H9 (cell line): ENCODE measurements around the gene OTOS. TPM values are rescaled to one million over a fixed set of nuclear protein-coding genes. Genes with fewer than 3 reads are reported as not detected.

Experiments used
- DNase-seq: peaks from one replicate; pipeline ENCODE4 v3.0.0-alpha.2; 2017
- H2AFZ ChIP-seq: one replicate; pipeline ENCODE4 v1.6.1; 2013; ENCODE audit warnings: mild to moderate bottlenecking, low read length, control low read depth, moderate library complexity
- H2AK5ac ChIP-seq: 2 replicates; pipeline ENCODE4 v1.6.1; 2013; ENCODE audit warnings: low read length, control low read depth, mixed read lengths; ENCODE audit not compliant: insufficient read length
- H2BK120ac ChIP-seq: one replicate; pipeline ENCODE4 v1.6.1; 2013; ENCODE audit warnings: low read depth, mild to moderate bottlenecking, low read length, control low read depth, inconsistent platforms; ENCODE audit not compliant: poor library complexity, severe bottlenecking
- H2BK12ac ChIP-seq: 2 replicates; pipeline ENCODE4 v1.6.1; 2013; ENCODE audit warnings: low read length, control low read depth, mixed read lengths, low read depth; ENCODE audit not compliant: insufficient read length
- H2BK15ac ChIP-seq: 2 replicates; pipeline ENCODE4 v1.6.1; 2013; ENCODE audit warnings: low read depth, low read length, control low read depth
- H2BK20ac ChIP-seq: one replicate; pipeline ENCODE4 v1.6.1; 2013; ENCODE audit warnings: low read depth, mild to moderate bottlenecking, low read length, control low read depth, inconsistent platforms; ENCODE audit not compliant: poor library complexity, severe bottlenecking
- H2BK5ac ChIP-seq: 2 replicates; pipeline ENCODE4 v1.6.1; 2013; ENCODE audit warnings: low read length, control low read depth, mixed read lengths; ENCODE audit not compliant: insufficient read length
- H3K14ac ChIP-seq: 2 replicates; pipeline ENCODE4 v1.6.1; 2013; ENCODE audit warnings: low read length, control low read depth; ENCODE audit not compliant: insufficient read depth
- H3K18ac ChIP-seq: 2 replicates; pipeline ENCODE4 v1.6.1; 2013; ENCODE audit warnings: low read depth, mild to moderate bottlenecking, mixed read lengths, low read length, control low read depth; ENCODE audit not compliant: insufficient read length
- H3K23ac ChIP-seq: 2 replicates; pipeline ENCODE4 v1.6.1; 2013; ENCODE audit warnings: low read length, control low read depth, mixed read lengths, low read depth; ENCODE audit not compliant: insufficient read length
- H3K23me2 ChIP-seq: 2 replicates; pipeline ENCODE4 v1.6.1; 2013; ENCODE audit warnings: low read depth, mild to moderate bottlenecking, mixed read lengths, low read length, control low read depth; ENCODE audit not compliant: insufficient read length, poor library complexity, severe bottlenecking
- H3K27ac ChIP-seq: 2 replicates; pipeline ENCODE4 v1.5.1; 2013; ENCODE audit warnings: low read length, control low read depth, mixed read lengths, low read depth; ENCODE audit not compliant: insufficient read length
- H3K27me3 ChIP-seq: 2 replicates; pipeline ENCODE4 v1.6.1; 2013; ENCODE audit warnings: low read length, control low read depth, inconsistent platforms; ENCODE audit not compliant: insufficient read depth
- H3K4ac ChIP-seq: 2 replicates; pipeline ENCODE4 v1.6.1; 2013; ENCODE audit warnings: low read depth, mild to moderate bottlenecking, control low read depth, inconsistent platforms, low read length, moderate library complexity
- H3K4me1 ChIP-seq: 2 replicates; pipeline ENCODE4 v1.6.1; 2013; ENCODE audit warnings: low read length, control low read depth, inconsistent platforms; ENCODE audit not compliant: insufficient read depth
- H3K4me2 ChIP-seq: 2 replicates; pipeline ENCODE4 v1.6.1; 2013; ENCODE audit warnings: low read length, control low read depth, mixed read lengths; ENCODE audit not compliant: insufficient read length, insufficient read depth
- H3K56ac ChIP-seq: 2 replicates; pipeline ENCODE4 v1.6.1; 2013; ENCODE audit warnings: low read depth, mild to moderate bottlenecking, mixed read lengths, low read length, control low read depth; ENCODE audit not compliant: insufficient read length
- H3K79me1 ChIP-seq: 2 replicates; pipeline ENCODE4 v1.6.1; 2013; ENCODE audit warnings: low read depth, mild to moderate bottlenecking, moderate library complexity, low read length, control low read depth, inconsistent platforms; ENCODE audit not compliant: insufficient read depth, poor library complexity, severe bottlenecking
- H3K79me2 ChIP-seq: 2 replicates; pipeline ENCODE4 v1.6.1; 2013; ENCODE audit warnings: low read length, control low read depth, inconsistent platforms; ENCODE audit not compliant: insufficient read depth
- H3K9ac ChIP-seq: 2 replicates; pipeline ENCODE4 v1.6.1; 2013; ENCODE audit warnings: low read length, control low read depth, mixed read lengths; ENCODE audit not compliant: insufficient read length; ENCODE audit errors: extremely low read depth
- H3K9me3 ChIP-seq: one replicate; pipeline ENCODE4 v1.6.1; 2013; ENCODE audit warnings: low read depth, low read length, inconsistent platforms; ENCODE audit not compliant: control insufficient read depth
- H3T11ph ChIP-seq: one replicate; pipeline ENCODE4 v1.6.1; 2013; ENCODE audit warnings: mild to moderate bottlenecking, low read length, control low read depth, inconsistent platforms
- H4K20me1 ChIP-seq: one replicate; pipeline ENCODE4 v1.6.1; 2013; ENCODE audit not compliant: control insufficient read depth, insufficient read length, insufficient read depth
- H4K5ac ChIP-seq: 2 replicates; pipeline ENCODE4 v1.6.1; 2013; ENCODE audit warnings: low read depth, mild to moderate bottlenecking, mixed read lengths, low read length, control low read depth; ENCODE audit not compliant: insufficient read length
- H4K8ac ChIP-seq: replicated peaks from 2 replicates; pipeline ENCODE4 v1.6.1; 2013; ENCODE audit warnings: low read length, control low read depth, mixed read lengths, low read depth; ENCODE audit not compliant: insufficient read length
- H4K91ac ChIP-seq: 2 replicates; pipeline ENCODE4 v1.6.1; 2013; ENCODE audit warnings: low read depth, mild to moderate bottlenecking, moderate library complexity, mixed read lengths, low read length, control low read depth; ENCODE audit not compliant: insufficient read length
- H3K27ac Mint-ChIP-seq, 3 experiments: 2 replicates in 2 of 3; 3 replicates in 1 of 3; pipeline ENCODE4 v1.8.0; 2020 to 2021; ENCODE audit warnings: mixed read lengths in 3 of 3, mild to moderate bottlenecking in 1 of 3, moderate library complexity in 1 of 3
- H3K27me3 Mint-ChIP-seq: 2 replicates; pipeline ENCODE4 v1.8.0; 2021; ENCODE audit warnings: low read depth, mild to moderate bottlenecking, moderate library complexity, mixed read lengths
- H3K36me3 Mint-ChIP-seq, 3 experiments: 2 replicates in 2 of 3; 3 replicates in 1 of 3; pipeline ENCODE4 v1.8.0; 2020 to 2021; ENCODE audit warnings: low read depth in 3 of 3, mixed read lengths in 3 of 3; ENCODE audit not compliant: insufficient read depth in 1 of 3
- H3K4me1 Mint-ChIP-seq, 2 experiments: 2 replicates each; pipeline ENCODE4 v1.8.0; 2020; ENCODE audit warnings: mixed read lengths in 2 of 2
- H3K4me3 Mint-ChIP-seq, 2 experiments: 2 replicates in 1 of 2; 3 replicates in 1 of 2; pipeline ENCODE4 v1.8.0; 2020 to 2021; ENCODE audit warnings: mild to moderate bottlenecking in 2 of 2, mixed read lengths in 2 of 2, moderate library complexity in 1 of 2
- H3K9me3 Mint-ChIP-seq, 2 experiments: 2 replicates in 1 of 2; 3 replicates in 1 of 2; pipeline ENCODE4 v1.8.0; 2020; ENCODE audit warnings: mild to moderate bottlenecking in 2 of 2, mixed read lengths in 2 of 2, moderate library complexity in 1 of 2
- WGBS: extraction: QIAGEN DNeasy Blood & Tissue Kit; methylation state at CpG from one replicate; pipeline ENCODE4 v1.1.7; 2013; ENCODE audit warnings: missing lambda C conversion rate, low lambda C conversion rate, mixed read lengths; ENCODE audit not compliant: insufficient read length; ENCODE audit errors: extremely low coverage; 5-methylcytosine and 5-hydroxymethylcytosine counted together
- total RNA-seq: library from RNA; stranded (reverse); gene quantifications from 2 replicates; pipeline ENCODE4 v1.2.1, GENCODE V29; 2021
- TF ChIP-seq, protein P1 (sequence below): fragments of 200-600 bp; sonication (generic); conservative IDR thresholded peaks from 3 replicates; pipeline ENCODE4 v1.8.0; 2021; ENCODE audit warnings: antibody characterized with exemption, mild to moderate bottlenecking

Gene OTOS
- total RNA-seq, 1 experiment from 2014 or later: not detected

DNA sequence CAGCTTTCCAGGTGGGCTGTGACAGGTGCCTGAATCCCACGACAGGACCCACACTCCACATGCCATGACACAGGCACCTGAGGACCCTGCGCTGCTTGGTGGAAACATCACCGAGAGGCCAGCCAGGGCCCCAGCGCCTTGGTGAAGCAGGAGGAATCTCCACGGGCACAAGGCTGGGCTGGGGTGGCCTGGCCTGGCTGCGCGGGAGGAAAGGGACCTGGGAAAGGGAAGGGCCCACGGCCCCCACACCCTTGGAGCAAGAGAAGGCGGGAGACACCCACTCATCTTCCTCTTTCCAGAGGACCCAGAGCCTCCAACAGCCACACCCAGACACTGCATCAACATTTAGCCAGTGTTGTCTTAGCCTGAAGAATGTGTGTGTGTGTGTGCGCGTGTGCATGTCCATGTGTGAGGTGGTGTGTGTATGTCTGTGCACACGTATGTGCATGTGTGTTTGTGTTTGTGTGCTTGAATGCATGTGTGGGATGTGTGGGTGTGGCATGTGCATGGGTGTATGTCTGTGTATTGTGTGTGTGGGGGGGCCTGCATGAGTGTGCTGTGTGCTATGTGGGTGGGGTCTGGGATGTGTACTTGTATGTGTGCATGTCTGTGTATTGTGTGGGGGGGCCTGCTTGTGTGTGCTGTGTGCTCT lies 6.3 kb upstream of the OTOS start:
- Histone ChIP-seq H3K27me3 (no peaks in the 10 kb centered on the region), H3T11ph (no peak overlapping the region), H4K20me1 (no peaks in the 10 kb centered on the region), H3K27ac (no peak overlapping the region), H3K79me1 (no peaks in the 10 kb centered on the region), H3K4ac (no peak overlapping the region), H2AFZ (no peak overlapping the region), H2BK5ac (no peak overlapping the region), H3K4me2 (no peak overlapping the region), H2BK120ac (no peak overlapping the region), H3K18ac (no peak overlapping the region), H4K5ac (no peak overlapping the region), H3K9ac (no peak overlapping the region), H3K4me1 (no peaks in the 10 kb centered on the region), H2AK5ac (no peak overlapping the region), H3K79me2 (no peaks in the 10 kb centered on the region), H3K23me2 (no peaks in the 10 kb centered on the region), H2BK12ac (no peak overlapping the region), H3K56ac (no peak overlapping the region), H3K23ac (no peak overlapping the region), H2BK15ac (no peak overlapping the region), H4K91ac (no peak overlapping the region), H3K14ac (no peak overlapping the region), H4K8ac (no peak overlapping the region), H2BK20ac (no peak overlapping the region), H3K9me3 (no peaks in the 10 kb centered on the region)
- Mint-ChIP-seq H3K27ac (no peak overlapping the region; a peak in 2 of 7 replicates), H3K9me3 (peaks cover 8 to 11% of the 10 kb centered on the region in 2 experiments; a peak in 4 of 5 replicates), H3K4me1 (no peaks in the 10 kb centered on the region; a peak in 2 of 4 replicates), H3K4me3 (no peak overlapping the region; a peak in 2 of 5 replicates), H3K27me3 (peaks cover 18% of the 10 kb centered on the region), H3K36me3 (peaks cover 0 to 4% (median 0%) of the 10 kb centered on the region in 3 experiments; a peak in 2 of 7 replicates)
- no peak for DNase-seq
- TF ChIP-seq, protein P1, sequence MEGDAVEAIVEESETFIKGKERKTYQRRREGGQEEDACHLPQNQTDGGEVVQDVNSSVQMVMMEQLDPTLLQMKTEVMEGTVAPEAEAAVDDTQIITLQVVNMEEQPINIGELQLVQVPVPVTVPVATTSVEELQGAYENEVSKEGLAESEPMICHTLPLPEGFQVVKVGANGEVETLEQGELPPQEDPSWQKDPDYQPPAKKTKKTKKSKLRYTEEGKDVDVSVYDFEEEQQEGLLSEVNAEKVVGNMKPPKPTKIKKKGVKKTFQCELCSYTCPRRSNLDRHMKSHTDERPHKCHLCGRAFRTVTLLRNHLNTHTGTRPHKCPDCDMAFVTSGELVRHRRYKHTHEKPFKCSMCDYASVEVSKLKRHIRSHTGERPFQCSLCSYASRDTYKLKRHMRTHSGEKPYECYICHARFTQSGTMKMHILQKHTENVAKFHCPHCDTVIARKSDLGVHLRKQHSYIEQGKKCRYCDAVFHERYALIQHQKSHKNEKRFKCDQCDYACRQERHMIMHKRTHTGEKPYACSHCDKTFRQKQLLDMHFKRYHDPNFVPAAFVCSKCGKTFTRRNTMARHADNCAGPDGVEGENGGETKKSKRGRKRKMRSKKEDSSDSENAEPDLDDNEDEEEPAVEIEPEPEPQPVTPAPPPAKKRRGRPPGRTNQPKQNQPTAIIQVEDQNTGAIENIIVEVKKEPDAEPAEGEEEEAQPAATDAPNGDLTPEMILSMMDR: no peak
- WGBS: no CpG with 5 or more reads among the region's 12 CpGs
